HG03342 (cell line): ENCODE measurements around the gene NPTX1.

Experiments
- ATAC-seq: cut with Tn5 transposase; IDR thresholded peaks from one replicate; pipeline ENCODE4 v1.9.1; 2021; ENCODE audit warnings: mild to moderate bottlenecking, moderate library complexity; ENCODE audit not compliant: unreplicated experiment

The NPTX1 gene

DNA sequence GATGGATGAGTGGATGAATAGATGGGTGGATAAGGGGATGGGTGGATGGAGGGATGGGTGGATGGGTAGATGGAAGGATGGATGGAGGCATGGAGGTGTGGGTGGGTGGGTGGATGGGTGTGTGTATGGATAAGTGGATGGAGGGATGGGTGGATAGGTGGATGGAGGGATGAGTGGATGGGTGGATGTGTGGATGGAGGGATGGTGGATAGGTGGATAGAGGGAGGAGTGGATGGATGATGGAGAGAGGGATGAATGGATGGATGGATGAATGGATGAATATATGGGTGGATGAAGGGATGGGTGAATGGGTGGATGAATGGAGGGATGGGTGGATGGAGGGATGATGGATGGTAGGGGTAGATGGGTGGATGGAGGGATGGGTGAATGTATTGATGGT is 27.5 kb upstream of the NPTX1 start:
- no peak for ATAC-seq

DNA sequence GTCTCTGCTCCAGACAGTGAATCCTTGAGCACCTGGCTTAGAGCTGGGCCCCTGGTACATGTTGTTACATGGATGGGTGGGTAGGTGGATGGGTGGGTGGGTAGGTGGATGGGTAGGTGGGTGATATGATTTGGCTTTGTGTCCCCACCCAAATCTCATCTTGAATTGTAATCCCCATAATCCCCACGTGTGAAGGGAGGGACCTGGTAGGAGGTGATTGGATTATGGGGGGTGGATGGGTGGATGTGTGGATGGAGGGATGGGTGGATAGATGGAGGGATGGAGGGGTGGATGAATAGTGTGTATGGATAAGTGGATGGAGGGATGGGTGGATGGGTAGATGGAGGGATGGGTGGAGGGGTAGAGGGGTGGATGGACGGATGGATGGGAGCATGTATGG is 26.6 kb upstream of the NPTX1 start:
- no peak for ATAC-seq

DNA sequence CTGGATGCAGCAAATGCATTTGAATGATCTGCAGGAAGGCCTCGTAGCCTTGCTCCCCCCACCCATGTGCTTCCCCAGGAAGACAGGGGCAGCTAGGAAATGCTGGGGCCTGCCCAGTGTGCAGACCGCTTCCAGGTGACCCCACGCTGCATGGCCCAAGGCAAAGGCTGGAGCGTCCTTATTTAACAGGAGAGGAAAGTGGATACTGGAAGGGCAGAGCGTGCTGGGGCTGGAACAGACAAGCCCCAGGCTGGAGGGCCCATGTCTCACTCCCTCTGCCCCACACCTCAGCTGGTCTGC is 26.1 kb upstream of the NPTX1 start:
- ATAC-seq, result no peak

DNA sequence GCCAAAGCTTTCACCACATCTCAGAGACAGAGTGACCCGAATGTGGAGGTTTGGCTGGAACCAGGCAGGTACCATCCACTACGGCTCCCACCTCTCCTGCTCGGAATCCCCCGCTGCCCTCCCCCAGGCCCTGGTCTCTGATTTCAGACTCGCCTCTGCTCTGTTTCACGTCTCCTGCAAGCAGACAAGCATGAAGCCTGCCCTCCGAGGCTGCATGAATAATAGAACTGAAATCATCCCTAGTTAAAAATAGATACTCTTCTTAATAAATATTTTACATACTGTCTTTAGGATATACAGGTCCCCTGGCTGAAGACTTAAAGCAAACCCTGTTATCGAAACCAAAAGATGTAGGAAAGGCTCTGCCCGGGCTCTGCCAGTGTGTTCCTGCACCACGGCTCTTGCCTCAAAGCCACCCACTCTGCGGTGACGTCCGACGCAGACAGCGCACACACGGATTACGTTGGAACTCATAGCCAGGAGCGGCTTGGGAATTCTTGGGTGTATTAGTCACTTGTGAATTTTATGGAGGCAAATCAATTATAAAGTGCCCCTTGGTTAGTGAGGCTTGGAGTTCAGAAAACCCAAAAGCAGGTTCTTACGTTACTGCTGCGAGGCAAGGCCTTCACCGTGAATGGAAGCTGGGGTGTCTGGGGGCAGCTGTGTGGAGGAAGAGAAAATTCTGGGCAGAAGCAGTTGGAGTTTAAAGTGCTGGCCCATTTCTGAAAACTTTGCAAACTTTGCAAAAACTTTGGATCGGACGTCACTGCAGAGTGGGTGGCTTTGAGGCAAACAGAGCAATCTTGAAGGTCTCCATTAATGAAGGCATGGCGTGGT is 25.6 kb upstream of the NPTX1 start:
- ATAC-seq, result no peak

DNA sequence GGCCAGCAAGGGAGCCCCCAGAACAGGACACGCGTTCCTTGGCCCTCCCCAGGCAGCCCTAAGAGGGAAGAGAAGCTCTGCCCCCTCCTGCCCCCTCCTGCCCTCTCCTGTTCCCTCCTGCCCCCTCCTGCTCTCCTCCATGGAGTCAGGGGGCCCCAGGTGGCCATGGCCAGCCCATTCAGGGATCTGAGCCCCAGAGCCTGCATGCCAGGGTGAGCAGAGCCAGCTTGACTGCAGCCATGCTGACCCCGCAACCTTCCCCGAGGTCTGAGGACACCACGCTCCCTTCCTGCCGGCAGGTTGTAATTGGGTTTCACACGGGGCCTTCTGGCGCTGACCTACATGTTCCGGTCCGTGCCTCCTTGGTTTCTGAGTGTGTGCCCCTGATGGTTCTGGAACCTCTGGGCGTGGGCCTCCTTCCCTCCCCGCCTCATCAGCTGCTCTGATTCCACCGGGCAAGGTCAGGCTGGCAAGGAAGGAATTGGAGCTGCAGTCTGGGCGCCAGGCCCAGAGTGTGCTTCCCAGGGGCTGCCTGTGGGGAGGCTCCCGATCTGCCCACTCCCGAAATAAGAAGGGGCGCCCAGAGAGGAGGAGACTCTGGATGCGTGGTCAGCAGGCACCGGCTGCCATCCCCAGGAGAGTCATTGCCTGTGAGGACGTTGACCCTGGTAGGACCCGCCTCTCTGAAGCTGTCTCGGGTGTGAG is 23.7 kb upstream of the NPTX1 start:
- ATAC-seq, result no peak

- ATAC-seq, result no peak
Measured at GRCh38 chr17:80499560-80499959, 23.2 kb upstream of the NPTX1 start.

GRCh38 chr17:80498920-80499410 is 22.6 kb upstream of the NPTX1 start:
- no peak for ATAC-seq

DNA sequence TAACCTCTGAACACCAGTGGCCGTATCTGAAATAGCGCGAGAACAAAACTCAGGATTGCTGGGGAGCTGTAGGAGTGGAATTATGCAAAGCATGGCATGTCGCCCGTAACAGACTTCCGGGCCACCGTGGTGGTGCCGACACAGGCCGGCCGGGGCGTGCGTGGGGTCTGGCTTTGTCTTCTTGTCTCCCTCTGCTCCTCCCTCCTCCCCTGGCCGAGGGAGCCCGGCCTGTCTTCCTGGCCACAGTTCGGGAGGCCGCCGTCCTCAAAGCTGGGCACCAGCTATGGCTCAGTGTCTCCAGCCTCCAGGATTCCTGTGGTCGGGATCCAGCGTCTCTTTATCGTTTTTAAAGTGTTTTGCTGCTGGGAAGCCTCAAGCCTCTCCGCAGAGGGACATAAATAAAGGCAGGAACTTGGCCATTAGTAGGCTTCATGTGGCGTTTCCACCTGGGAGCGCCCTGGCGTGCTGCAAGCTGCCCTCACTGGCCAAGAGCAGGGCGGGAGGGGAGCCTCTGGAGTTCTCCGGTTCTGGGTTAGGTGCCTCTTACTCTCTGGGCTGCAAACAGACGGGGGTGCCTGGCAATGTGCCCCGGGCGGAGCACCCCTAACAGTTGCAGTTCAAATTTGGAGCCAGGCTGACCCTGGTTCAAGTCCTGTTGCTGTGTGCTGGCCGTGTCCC is 22.0 kb upstream of the NPTX1 start:
- ATAC-seq, result no peak

DNA sequence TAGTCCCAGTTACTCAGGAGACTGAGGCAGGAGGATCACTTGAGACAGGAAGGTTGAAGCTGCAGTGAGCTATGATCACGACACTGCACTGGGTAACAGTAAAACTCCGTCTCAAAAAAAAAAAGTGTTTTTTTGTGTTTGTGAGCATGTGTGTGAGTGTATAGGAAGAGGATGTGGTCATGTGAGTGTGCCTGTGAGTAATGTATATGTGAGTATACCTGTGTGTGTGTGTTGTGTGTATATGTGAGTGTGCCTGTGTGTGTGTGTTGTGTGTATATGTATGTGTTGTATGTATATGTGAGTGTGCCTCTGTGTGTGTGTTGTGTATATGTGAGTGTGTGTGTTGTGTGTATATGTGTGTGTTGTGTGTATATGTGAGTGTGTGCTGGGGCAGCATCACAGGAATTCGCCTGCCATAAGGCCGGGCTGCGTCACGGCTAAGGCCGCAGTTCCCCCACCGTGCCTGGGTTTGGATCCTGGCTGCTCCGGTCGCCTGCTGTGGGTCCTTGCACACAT is 21.4 kb upstream of the NPTX1 start:
- no peak for ATAC-seq

- no peak for ATAC-seq
Measured at GRCh38 chr17:80494547-80494946, 18.1 kb upstream of the NPTX1 start.

DNA sequence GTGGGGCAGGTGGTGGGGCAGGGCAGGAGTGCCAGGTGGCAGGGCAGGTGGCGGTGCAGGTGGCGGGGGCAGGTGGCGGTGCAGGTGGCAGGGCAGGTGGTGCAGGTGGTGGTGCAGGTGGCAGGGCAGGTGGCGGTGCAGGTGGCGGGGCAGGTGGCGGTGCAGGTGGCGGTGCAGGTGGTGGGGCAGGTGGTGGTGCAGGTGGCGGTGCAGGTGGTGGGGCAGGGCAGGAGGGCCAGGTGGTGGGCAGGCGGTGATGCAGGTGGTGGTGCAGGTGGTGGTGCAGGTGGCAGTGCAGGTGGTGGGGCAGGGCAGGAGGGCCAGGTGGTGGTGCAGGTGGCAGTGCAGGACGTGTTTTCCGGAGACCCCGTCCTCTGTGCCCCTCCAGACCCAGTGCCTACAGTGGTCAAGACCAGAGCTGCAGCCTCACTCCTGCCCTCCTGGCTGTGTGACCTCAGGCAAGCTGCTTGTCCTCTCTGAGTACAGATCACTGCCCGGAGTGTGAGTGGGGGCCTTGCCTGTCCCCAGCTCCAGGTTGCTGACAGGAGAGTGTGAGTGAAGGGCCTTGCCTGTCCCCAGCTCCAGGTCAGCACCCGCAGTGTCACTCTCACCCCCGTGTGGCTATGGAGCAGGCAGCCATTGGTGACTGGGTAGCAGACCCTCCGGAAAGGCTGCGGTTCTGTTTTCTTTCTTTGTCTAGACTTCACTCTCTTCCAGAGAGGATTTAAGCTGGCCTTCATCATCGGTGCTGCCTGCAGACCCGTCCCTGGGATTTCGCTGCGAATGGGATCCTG is 16.1 kb upstream of the NPTX1 start:
- ATAC-seq, result no peak

GRCh38 chr17:80491478-80492342 is 15.3 kb upstream of the NPTX1 start:
- ATAC-seq, result no peak

GRCh38 chr17:80487511-80487910 is 11.1 kb upstream of the NPTX1 start:
- no peak for ATAC-seq

- no peak for ATAC-seq
Measured at GRCh38 chr17:80486692-80487091, 10.3 kb upstream of the NPTX1 start.

- ATAC-seq, result no peak
Measured at GRCh38 chr17:80485846-80486245, 9.4 kb upstream of the NPTX1 start.

- no peak for ATAC-seq
Measured at GRCh38 chr17:80482555-80483308, 6.3 kb upstream of the NPTX1 start.

GRCh38 chr17:80482058-80482318 is 5.6 kb upstream of the NPTX1 start:
- ATAC-seq, result no peak

DNA sequence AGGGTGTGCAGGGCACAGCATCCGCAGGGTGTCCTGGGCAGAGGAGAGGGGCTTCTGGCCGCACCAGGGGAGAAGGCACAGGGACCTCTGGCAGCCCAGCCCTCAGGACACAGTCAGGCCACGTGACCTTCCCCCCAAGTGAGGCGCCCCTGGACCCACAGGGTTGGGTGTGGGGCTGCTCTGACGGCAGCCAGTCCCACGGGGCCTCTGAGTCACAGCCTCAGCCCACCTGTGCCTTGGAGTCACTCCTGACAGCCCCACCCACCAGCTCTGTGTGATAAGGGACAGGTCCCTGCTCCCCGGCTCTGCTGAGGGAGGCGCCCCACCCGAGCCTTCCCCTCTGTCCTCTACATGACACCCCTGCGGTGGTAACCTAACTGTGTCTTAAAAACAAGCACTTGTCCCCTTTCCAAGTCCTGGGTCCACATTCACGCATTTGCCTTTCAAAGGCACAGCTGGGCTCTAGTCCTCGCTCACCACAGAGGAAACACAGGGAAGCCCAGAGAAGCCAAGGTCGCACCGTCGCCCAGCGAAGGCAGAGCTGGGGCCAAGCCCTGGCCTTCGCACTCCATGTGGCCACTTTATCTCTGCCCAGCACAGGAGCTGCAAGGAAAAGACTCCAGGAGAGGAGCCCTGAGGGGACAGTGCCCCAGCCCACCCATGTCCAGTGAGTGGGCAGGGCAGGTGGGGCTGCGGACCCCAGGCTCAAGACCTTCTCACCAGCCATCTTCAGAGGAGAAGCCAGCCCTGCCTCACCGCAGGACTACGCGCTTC is 5.1 kb upstream of the NPTX1 start:
- no peak for ATAC-seq

- no peak for ATAC-seq
Measured at GRCh38 chr17:80480248-80480647, 3.8 kb upstream of the NPTX1 start.
